HG03460 (cell line): ENCODE data around the gene ZNF514.
"Not testable (repeated sequence)": the region's sequence is repeated elsewhere in the genome, so short reads cannot be mapped to it uniquely, and the experiment has no call there.

Experiments
- ATAC-seq: cut with Tn5 transposase; IDR thresholded peaks from one replicate; pipeline ENCODE4 v1.9.1; 2021; ENCODE audit not compliant: unreplicated experiment

ZNF514 gene

DNA sequence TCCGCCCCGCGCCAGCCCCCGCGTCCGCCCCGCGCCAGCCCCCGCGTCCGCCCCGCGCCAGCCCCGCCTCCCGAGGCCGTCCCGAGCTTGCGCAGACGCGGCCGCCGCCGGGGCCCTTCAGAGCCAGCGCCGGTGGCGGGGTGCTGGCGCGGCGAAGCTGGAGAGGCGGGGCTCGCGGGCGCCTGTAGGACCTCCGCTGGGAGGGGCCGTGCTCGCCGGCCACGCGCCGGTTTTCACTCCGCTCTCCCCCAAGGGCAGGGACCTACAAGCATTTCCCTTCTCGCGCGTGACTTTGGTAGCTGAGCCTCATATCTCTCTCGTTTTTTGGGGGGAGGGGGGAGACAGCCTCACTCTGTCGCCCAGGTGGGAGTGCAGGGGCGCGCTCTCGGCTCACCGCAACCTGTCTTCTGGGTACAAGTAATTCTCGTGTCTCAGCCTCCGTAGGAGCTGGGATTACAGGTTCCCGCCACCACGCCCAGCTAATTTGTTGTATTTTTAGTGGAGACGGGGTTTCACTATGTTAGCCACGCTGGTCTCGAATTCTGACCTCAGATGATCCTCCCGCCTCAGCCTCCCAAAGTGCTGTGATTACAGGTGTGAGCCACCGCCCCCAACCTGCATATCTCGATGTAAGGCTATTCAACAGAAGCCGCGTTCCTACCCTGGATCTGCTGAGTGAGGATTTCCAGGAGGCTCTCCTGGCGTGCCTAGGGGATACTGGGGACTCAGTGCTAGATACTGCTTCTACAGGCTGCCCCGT lies at the start of gene ZNF514:
Gene ZNF514 (minus strand): TSS at position 159 of the 760 bp plus-strand sequence. CDS start 6,595 bp downstream, outside the sequence.
- ATAC-seq = peak; percentile 88

DNA sequence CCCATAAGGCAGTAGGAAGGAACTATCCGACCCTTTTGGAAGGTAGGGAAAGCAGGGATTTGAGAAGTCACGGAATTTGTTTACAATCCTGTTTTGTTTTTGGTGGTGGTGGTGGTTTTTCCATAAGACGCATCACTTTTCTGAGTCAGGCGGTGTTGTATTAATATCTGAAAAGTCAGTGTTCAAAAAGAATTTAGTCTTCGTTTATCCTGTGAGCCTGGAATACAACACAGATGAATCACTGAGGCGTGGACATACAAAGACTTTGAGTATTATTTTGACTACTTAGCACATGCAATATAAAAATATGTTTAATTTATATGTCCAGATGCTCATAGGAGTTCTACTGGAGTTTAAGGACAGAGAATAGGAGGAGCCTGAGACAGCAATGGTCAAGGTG lies 48.5 kb upstream of the ZNF514 start:
- no peak for ATAC-seq

DNA sequence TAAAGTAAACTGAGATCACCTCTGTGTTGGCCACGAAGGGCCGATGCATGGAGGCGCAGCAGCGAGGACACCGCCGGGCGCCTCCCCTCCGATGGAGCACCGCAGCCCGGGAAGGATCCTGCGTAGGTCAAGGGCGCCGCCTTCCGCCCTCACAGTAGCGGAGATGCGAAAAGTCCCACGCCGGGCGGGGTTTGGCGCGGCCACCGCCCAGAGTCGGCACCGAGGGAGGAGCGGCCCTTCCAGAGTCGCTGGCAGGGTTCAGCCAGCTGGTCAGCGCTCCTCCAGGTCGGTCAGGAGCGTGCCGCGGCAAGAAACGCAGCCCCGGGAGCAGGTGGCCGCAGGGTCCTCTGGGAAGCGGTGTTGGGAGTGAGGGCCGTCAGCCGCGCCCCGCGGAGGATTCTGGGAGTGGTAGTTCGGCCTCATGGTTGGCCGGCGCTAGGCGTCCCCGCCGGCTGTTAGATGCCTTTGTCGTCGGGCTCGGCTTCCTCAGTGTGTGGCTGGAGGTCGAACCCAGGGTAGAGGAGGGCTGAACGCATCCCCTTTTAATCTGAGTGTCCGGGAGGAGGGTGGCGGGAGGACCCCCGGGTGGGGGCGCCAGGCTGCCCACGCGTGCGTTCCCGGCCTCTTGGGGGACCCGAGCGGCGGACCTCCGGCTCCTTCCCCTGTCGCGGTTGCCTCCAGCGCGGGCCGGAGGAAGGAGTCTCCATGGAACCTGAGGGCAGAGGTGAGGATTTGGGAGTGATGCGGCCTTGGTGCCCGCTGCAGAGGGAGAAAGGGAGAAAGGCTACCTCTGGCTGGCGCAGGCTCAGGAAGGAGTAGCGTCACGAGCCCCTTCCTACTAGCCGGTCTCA lies 47.7 kb upstream of the ZNF514 start, which contains the start of gene ZNF892:
Gene ZNF892 (plus strand): TSS at position 411 of the 851 bp plus-strand sequence. CDS start 295 bp downstream, at position 706.
- ATAC-seq = peak; percentile 97

DNA sequence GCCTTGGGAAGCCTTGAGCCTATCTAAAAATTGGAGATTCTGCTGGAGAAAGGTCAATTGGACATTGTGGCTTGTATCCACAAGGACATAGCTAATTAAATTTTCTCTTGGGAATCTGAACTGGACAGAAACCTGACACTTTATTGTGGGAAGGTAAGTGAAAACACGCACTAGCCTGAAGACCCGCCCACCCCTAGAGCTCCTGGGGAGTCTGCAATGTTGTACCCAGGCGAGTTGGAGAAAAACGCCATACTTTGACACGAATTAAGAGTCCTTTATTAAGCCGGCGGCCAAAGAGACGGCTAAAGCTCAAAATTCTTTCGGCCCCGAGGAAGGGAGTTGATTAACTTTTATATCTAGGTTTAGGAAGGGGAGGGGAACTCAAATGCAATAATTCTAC lies 46.4 kb upstream of the ZNF514 start:
- ATAC-seq = no peak

DNA sequence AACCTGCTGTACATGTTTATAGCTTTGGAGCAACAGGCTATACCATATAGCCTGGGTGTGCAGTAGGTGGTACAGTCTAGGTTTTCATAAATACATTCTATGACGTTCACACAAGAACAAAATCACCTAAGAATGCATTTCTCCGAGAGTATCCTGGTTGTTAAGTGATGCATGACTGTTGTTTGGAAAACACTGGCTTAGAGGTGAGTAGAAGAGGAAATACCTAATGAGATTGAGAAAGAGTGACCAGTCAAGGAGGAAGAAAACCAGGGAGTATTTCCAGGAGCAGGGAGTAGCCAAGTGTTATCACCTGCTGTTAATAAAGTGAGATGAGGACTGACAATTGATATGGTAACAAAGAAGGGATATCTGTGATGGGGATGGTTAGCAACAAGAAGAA lies 44.7 kb upstream of the ZNF514 start:
- ATAC-seq = no peak

DNA sequence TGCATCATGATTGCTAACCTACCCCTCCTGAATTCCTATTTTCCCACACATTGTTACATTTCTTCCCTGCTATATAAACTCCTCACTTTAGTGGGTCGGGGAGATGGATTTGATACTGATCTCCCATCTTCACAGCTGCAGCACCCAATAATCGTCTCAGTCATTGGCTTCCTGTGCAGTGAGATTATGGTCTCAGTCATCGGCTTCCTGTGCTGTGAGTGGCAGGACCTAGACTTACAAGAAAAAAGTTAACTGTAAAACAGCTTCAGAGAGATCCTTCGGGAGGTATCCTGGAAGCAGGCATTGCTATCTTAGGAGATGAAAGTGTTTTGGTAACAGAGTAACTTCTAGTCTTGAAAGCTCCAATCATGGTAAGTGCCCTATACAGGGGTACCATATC lies 44.3 kb upstream of the ZNF514 start:
- ATAC-seq = no peak

DNA sequence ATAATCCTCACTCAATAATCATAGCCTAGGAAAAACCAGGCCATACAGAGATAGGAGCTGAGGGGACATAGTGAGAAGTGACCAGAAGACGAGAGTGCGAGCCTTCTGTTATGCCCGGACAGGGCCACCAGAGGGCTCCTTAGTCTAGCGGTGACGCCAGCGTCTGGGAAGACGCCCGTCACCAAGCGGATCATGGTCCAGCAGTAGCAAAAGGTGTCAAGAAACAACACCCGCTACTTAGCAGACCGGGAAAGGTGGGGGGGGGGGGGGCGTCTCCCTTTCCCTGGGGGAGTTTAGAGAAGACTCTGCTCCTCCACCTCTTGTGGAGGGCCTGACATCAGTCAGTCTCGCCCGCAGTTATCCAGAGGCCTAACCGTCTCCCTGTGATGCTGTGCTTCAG lies 33.3 kb upstream of the ZNF514 start:
- ATAC-seq = not testable (repeated sequence)

DNA sequence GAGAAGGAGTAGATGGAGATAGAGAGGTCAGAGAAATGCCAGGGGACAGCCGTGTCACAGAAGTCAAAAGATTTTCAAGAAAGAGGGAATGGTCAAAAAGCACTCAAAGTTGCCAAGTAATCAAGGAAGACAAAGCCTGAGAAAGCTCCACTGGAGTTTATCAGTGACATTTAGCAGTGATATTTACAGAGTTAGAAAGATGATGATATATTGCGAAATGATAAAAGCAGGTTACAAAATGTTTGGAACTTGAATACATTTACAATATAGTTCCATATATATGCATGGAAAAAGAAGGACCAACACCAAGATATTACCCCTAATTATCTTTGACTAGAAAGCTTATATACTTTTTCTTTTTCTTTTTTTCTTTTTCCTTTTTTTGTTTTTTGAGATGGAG lies 26.3 kb upstream of the ZNF514 start:
- ATAC-seq = no peak

DNA sequence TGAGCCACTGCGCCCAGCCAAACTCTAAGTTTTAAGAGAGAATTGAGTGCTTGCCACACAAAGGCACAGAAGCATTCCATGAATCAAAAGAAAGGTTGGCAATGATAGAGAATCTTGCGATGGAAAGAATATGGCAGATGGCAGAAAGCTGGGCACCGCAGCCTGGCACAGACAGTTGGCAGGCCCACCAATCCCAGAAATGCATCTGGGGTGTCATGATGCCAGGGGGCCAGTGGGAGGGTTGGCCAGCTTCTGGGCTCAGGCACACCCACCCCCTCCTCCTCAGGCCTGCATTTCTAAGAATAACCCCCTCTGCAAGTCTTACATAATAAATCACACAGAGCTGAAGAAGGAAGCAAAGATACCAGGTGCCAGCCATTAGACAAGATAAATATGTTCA lies 25.5 kb upstream of the ZNF514 start:
- ATAC-seq = no peak

DNA sequence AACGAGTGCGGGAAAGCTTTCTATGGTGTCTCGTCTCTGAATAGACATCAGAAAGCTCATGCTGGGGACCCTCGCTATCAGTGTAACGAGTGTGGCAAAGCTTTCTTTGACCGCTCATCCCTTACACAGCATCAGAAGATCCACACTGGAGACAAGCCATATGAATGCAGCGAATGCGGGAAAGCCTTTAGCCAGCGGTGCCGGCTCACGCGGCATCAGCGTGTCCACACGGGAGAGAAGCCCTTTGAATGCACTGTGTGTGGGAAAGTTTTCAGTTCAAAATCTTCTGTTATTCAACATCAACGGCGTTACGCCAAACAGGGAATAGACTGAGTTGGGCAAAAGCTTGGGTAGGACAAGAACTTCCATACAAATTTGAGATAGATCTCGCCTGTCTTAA lies 22.1 kb upstream of the ZNF514 start:
- ATAC-seq = no peak

DNA sequence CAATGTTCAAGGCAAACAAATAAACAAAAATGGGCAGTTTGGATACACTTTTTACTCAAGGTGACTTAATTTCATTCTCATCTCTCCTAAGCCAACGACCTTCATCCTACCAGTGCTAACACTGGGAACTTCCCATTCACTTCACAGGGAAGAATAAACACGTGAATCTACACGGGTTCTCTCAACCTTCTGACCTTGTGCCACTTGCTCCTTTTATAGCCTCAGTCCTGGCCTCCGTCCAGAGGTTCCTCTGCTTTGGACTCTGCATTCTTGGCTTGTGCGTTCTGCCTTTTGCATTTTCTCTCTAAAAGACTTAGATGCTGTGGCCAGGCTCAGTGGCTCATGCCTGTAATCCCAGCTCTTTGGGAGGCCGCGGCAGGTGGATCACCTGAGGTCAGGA lies 19.8 kb upstream of the ZNF514 start:
- ATAC-seq = no peak

DNA sequence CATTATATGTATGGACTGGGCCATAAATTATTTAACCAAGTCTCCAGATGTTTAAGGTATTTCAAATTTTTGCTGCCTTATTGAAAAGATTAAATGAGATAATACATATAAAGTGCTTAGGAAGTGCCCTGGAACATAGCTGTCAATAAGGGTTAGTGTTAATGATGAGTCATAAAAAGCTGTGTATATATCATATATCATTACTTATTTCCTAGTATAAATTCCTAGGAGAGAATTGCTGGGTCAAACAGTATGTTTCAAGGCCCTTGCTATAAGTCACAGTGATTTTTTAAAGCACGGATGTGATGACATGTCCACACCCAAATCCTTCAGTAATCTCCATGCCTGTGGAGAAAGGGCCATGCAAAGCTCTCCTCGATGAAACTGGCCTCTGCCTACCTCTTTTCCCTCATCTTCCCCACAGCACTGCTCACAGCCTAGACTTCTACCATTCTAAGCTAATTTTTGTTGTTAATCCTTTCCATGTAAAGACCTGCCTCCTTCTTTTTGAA lies 14.4 kb upstream of the ZNF514 start:
- no peak for ATAC-seq

DNA sequence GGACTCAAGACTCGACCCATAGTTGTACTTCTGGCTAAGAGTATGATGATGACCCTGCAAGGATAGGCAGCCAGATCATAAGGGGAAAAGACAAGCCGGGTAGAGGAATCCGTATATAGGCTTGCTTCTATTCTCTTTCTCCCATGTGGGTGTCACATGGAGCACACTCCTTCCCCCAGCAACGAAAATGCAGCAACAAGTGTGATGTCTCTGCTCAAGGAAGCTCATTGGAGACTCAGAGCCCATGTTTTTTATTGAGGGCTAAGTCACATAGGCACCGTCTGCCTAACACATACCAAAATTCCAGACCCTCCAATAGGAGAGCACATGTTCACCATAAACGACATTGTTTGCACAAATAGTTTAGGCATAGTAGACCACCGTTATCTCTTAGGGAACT lies 12.3 kb upstream of the ZNF514 start:
- ATAC-seq = no peak

DNA sequence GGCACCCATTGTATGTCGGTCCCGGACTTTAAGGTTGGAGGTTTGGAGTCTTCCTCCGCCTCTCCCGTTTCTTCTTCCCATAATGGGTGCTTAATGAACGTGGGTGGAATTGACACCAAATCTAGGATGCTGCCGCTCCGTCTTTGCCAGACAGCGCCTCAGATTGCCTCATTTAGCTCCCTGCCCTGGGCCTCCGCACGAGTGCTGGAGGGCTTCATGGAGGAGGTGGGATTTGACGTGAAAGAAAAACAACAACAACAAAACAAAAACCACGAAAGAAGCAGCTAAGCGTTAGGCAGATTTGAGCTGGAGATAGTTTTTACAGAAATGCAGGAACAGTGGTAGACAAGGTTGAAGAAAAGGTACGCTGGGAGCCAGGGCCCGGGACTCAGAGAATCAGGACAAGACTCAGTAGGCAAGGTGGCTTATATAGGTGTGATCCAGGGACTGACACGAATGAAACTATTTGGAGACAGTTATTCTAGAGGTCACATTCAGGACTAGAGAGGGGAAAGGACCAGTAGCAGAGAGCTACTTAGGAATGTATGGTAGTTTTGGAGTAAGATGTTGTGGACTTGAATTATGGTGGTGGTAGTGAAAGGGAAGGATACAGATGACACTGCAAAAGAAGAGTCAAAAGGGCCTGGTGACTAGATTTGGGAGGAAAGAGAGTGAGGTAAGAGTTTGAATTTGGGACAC lies 6.6 kb upstream of the ZNF514 start:
- ATAC-seq = peak; percentile 25

DNA sequence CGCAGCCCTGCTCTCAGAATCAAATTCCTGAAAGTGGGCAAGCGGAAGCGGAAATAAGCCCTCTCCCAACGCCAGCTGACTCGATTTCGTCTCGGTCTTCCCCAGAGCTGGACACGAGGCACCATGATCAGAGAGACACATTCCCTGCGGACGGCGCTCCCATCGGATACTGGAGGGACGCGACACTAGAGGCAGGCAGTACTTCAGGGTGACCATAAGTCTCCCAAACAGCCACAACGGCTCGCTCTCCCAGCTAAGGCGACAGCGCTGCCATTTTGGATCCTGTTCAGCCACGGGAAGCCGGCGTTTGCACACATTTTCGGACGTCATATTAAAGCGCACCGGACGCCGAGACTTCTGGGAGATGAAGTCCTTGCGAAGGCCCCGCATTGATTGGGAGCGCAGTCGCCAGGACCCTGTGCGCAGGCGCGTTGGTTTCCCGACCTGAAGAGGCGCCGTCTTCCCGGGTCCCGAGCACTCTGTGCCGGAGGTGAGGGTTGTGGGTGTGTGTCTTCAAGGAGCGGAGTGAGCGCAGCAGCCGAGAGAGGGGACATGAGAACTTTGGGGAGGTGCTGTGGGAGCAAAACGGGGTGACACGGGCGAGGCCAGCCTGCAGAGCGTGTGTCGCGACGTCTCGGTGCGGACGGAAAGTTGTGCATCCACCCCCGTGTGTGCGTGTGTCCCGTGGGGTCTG lies 5.9 kb upstream of the ZNF514 start, which contains the start of gene ZNF2:
Gene ZNF2 (plus strand): TSS at position 439 of the 694 bp plus-strand sequence. CDS start 10,418 bp downstream, outside the sequence.
- peak; percentile 86 for ATAC-seq

DNA sequence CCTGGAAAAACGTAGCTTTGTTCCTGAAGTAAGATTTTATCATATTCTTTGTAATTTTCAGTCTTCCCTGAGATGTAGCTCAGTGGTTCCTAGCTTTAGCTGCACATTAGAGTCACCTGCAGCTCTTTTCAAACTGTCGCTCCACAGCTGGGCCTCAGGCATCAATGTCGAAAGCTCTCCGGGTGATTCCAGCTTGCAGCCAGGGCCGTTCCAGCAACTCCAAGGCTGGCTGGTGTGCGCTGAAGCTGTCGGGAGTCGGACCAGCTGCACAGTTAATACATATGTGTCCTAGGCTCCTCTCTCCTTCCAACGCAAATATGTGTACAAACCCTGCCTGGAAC lies 5.4 kb upstream of the ZNF514 start:
- ATAC-seq = peak; percentile 11

DNA sequence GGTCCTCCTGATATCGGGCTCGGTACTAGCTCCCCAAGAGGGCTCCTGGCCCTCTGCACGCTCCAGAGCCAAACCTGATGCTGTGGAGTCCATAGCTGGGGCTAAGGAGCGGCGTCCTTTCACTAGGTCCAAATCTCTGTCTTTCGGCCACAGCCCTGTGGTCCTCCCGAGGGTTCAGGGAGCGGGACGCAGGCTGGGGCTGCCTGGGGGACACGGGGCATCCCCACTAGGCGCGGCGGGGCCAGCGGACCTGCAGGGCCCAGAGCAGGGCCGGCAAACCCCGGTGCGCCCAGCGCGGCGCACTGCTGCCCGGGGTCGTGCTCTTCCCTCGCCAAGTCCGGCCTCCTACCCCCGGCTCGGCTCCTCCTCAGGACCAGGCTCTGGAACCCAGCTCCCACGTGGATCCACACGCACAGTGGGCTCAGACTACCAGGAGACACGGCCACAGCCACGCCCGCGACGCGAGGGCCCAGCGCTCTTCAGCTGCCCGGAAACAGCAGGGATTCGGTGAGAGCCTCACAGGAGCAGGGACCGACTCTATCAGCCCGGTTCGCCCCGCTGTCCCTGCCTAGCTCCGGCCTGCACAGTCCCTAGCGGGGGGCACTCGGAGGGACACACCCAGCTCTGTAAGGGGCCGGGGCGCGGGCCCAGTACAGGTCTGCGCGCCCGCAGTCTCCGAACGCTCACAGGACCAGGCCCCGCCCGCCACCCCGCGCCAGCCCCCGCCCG lies 593 bp downstream of the ZNF514 start:
- ATAC-seq = peak; percentile 48

DNA sequence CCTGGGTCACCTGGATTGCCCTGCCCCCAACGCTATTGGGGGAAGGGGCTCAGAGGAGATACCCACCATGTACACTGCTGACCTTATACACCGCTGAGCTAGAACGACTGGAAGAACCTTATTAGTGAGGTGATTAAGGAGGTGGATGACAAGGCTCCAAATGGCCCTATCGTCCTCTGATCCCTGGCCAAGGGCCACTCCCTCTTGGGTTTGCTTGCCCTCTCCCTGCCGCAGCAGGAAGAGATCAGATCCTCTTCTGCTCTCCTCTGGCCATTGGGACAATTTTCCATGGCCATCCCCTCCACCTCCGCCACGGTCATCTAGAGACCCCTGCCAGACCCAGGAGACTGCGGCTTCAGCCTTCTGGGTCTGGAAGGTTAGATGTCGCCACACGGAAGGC lies 1.2 kb downstream of the ZNF514 start:
- no peak for ATAC-seq

DNA sequence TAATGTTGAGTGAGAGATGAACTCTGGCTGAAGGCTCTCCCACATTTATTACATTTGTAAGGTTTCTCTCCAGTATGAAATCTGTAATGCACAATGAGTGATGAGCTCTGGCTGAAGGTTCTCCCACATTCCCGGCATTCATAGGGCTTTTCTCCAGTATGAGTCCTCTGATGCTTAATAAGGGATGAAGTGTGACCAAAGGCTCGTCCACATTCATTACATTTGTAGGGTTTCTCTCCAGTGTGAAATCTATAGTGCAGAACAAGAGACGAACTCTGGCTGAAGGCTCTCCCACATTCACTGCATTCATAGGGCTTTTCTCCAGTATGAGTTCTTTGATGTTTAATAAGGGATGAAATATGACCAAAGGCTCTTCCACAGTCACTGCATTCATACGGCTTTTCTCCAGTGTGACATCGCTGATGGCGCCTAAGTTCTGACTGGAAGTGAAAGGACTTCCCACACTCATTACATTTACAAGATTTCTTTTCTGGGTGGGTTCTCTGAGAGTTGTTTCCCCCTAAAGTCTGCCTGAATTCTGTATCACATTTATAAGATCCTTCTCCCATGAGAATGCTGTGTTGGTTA lies 10.2 kb downstream of the ZNF514 start:
- no peak for ATAC-seq

DNA sequence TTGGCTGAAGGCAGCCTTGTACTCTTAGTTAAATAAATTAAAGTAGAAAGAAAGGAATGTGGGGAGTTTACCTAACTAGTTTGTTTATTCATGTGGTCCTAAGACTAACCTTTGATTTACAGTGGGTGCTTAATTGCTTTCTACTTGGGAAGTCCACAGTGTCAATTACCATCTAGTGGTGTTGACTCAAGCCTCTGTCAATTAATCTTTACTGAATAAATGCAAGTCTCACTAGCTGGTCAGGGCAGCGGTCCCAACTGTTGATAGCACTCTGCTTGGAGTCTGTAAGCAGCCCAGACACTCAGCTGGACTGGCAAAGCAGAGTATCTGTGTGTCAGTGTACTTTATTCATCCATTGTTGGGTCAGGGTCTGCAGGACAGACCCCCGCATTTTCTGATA lies 15.8 kb downstream of the ZNF514 start:
- ATAC-seq = no peak
